Measurements from ENCODE around the gene ADCY5. TPM values are rescaled to one million over a fixed set of nuclear protein-coding genes. Genes with fewer than 3 reads are reported as not detected.
A peak's percentile ranks its signal among the peaks of the same experiment; 100 is the strongest.

The ADCY5 gene
- total RNA-seq, 2 donors from 2014 or later = 41.1 to 42.6 TPM

- DNase-seq (ENCODE audit: low spot score) = no peak
- intact Hi-C loops (cut with DNase I) = no loop called here
Measured at GRCh38 chr3:123396171-123397049, 52.5 kb downstream of the ADCY5 start.

- intact Hi-C loops (cut with DNase I) = no loop called here
- DNase-seq (ENCODE audit: low spot score) = no peak
Measured at GRCh38 chr3:123395235-123395634, 53.7 kb downstream of the ADCY5 start.

GRCh38 chr3:123394391-123395020, 54.4 kb downstream of the ADCY5 start:
- intact Hi-C loops (cut with DNase I) = no loop called here
- no peak for DNase-seq (ENCODE audit: low spot score)

GRCh38 chr3:123392871-123393620, 55.8 kb downstream of the ADCY5 start:
- intact Hi-C loops (cut with DNase I) = no loop called here
- DNase-seq (ENCODE audit: low spot score) = no peak

GRCh38 chr3:123392368-123392767, 56.5 kb downstream of the ADCY5 start:
- DNase-seq (ENCODE audit: low spot score) = no peak

GRCh38 chr3:123390865-123391600, 57.9 kb downstream of the ADCY5 start:
- intact Hi-C loops (cut with DNase I) = loop anchor here in 1 of 2 donors (1.0 kb wide), 1 partner anchor 37 kb away; no protein-coding TSS in a partner anchor

More at GRCh38 chr3:123392368-123392767, 56.5 kb downstream of the ADCY5 start:
- intact Hi-C loops (cut with DNase I) = no loop called here

GRCh38 chr3:123389628-123389918, 59.3 kb downstream of the ADCY5 start:
- intact Hi-C loops (cut with DNase I) = no loop called here
- DNase-seq (ENCODE audit: low spot score) = no peak

More at GRCh38 chr3:123390865-123391600, 57.9 kb downstream of the ADCY5 start:
- DNase-seq (ENCODE audit: low spot score) = no peak

- peak; percentile 52 for DNase-seq (ENCODE audit: low spot score)
- intact Hi-C loops (cut with DNase I) = no loop called here
Measured at GRCh38 chr3:123388811-123389627, 59.9 kb downstream of the ADCY5 start.

- intact Hi-C loops (cut with DNase I) = no loop called here
- peak; percentile 49 for DNase-seq (ENCODE audit: low spot score)
Measured at GRCh38 chr3:123388042-123388441, 60.8 kb downstream of the ADCY5 start.

GRCh38 chr3:123387532-123387931, 61.4 kb downstream of the ADCY5 start:
- DNase-seq (ENCODE audit: low spot score) = peak; percentile 23
- intact Hi-C loops (cut with DNase I) = no loop called here

- intact Hi-C loops (cut with DNase I) = no loop called here
- peak; percentile 54 for DNase-seq (ENCODE audit: low spot score)
Measured at GRCh38 chr3:123386477-123387040, 62.3 kb downstream of the ADCY5 start.

GRCh38 chr3:123385981-123386380, 62.9 kb downstream of the ADCY5 start:
- peak; percentile 80 for DNase-seq (ENCODE audit: low spot score)

GRCh38 chr3:123385499-123385898, 63.4 kb downstream of the ADCY5 start:
- no peak for DNase-seq (ENCODE audit: low spot score)
- intact Hi-C loops (cut with DNase I) = no loop called here

More at GRCh38 chr3:123385981-123386380, 62.9 kb downstream of the ADCY5 start:
- intact Hi-C loops (cut with DNase I) = no loop called here

- intact Hi-C loops (cut with DNase I) = no loop called here
- DNase-seq (ENCODE audit: low spot score) = peak; percentile 20
Measured at GRCh38 chr3:123385001-123385401, 63.9 kb downstream of the ADCY5 start.

- intact Hi-C loops (cut with DNase I) = no loop called here
Measured at GRCh38 chr3:123384256-123384655, 64.6 kb downstream of the ADCY5 start.

GRCh38 chr3:123383091-123384053, 65.5 kb downstream of the ADCY5 start:
- intact Hi-C loops (cut with DNase I) = no loop called here
- DNase-seq (ENCODE audit: low spot score) = peak; percentile 72

More at GRCh38 chr3:123384256-123384655, 64.6 kb downstream of the ADCY5 start:
- peak; percentile 47 for DNase-seq (ENCODE audit: low spot score)

GRCh38 chr3:123380261-123380660, 68.6 kb downstream of the ADCY5 start:
- intact Hi-C loops (cut with DNase I) = no loop called here
- DNase-seq (ENCODE audit: low spot score) = peak; percentile 41

Data from posterior vena cava (tissue), 2 donors.